GM18861 (cell line): Measurements from ENCODE around the gene BAHCC1.

Source experiments
- ATAC-seq: cut with Tn5 transposase; IDR thresholded peaks from one replicate; pipeline ENCODE4 v1.9.1; 2021; ENCODE audit not compliant: unreplicated experiment

The BAHCC1 gene

DNA sequence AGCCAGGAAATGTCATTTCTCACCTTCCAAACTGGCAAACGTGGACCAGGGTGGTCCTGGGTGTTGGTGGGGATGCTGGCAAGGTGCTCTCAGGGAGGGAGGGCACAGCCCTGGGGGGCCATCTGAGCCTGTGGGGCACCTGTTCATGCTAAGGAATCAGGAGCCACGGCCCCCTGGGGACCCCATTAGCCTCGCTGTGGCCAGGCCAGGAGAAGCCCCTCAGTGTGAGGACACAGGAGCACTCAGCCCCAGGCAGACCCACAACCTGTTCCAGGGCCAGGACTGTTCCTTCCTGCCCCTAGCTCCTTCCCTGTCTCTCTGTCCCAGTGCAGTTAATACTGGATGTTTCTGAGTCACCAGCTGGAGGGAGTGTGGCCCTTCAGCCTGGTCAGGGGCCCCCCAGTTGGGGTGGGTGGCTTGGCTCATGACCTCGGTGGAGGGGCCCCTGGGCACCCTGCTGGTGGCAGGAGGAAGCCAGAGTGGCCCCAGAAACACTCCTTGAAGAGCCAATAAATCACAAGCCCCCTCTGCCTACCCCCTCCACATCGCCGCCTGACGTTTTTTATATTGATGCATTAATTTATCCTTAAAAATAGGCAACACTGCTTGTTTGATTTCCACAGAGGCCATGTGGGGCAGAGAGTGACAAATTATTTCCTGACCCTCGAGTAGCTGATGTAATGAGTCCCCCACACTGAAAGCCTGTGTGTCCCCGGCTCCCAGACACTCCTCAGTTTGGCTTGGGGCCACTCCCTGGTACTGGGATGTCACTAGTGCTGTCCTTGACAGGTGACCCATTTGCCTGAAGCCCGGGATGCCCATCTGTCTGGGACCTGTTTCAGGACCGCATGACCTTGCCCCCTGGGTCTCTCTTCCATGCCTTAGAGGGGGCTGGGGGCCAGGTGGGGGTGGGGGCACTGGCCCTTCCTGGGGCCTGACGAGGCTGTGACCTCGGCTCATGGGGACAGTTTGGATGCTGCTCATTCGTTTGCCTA, 95.0 kb downstream of the BAHCC1 start:
- no peak for ATAC-seq

DNA sequence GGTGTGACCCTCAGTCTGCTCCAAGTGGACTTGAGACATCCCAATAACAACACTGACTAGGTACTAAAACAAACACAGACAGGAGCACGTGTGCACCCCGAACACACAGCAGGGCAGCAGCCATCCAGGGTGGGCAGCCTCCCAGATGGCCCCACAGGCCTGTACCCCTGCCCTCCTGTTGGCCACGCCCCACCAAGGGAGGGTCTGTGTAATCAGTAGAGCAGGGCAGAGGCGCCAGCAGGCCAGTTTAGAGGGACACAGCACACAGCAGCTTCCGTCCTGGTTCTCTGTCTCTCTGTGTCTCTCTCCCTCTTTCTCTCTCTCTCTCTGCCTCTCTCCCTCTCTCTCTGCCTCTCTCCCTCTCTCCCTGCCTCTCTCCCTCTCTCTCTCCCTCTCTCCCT, 95.9 kb downstream of the BAHCC1 start:
- ATAC-seq: no peak

DNA sequence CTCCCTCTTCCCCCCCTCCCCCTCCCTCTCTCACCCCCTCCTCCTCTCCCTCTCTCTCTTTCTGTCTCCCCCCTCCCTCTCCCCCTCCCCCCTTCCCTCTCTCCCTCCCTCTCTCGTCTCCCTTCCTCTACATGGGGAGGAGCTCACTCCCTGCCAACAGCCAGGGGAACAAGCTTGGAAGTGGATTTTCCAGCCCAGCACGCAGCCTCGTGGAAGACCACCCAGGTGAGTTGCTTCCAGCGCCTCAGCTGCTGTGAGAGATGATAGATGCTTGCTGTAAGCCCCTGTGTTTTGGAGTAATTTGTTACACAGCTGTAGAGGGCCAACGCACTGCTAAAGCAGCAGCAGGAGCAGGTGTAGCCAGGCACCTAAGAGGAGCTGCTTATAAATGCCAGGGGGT, 96.5 kb downstream of the BAHCC1 start:
- ATAC-seq: no peak

DNA sequence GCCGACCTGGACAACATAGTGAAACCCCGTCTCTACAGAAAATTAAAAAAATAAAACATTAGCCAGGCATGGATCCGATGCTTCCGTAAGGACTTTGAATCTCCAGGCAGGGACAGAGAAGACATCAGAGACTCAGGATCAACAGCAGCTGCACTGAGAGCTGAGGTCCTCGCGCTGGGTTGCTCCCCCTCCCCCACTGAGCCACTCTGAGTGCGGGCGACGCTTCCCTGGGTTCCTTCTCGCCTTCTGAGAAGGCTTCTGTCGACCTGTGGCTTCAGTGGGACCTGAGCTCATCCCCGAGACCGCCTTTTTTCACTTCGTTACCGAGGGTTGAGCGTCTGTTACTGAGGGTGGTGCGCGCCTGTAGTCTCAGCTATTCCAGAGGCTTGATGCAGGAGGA, 96.9 kb downstream of the BAHCC1 start:
- no peak for ATAC-seq

DNA sequence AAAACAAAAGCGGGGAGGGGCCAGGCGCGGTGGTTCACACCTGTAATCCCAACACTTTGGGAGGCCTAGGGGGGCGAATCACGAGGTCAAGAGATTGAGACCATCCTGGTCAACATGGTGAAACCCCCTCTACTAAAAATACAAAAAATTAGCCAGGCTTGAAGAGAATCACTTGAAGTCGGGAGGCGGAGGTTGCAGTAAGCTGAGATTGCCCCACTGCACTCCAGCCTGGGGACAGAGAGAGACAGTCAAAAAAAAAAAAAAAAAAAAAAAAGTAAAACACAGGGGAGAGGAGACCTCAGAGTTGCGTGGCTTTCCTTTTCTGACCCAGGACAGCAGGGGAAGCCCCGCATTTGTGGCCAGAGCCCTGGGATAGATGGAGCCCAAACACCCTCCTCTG, 97.4 kb downstream of the BAHCC1 start:
- no peak for ATAC-seq

DNA sequence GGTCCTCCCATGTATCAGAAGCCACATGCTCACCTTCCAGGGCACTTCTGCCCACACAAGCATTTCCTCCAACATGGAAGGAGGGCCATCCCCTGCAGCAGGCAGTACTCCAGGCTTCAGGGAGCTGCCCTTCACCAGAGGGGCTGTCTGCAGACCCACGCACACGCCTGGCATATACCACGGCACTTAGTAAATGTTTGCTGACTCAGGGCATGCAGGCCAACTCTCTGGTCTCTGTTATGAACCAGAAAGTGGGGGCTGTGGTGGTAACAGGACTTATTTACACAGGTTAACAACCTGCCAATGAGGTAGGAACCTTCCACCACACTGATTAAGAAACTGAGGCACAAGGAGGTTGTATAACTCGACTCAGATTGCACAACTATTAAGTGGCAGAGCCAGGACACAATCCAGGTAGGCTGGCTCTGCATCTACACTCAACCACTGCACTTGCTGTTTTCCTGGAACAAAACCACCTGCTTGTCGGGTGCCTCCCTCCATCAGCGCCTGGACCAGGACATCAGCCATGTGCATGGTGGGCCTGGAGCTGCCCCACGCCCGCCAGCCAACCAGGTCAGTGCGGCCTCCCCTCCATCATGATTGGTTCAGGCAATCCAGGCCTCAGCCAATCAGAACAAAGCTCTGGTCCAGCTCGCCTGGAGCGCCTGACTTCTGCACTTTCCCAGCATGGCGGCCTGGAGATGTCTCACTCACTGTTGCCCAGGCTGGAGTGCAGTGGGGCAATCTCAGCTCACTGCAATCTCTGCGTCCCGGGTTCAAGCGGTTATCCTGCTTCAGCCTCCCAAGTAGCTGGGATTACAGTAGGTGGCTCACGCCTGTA, 98.2 kb downstream of the BAHCC1 start:
- no peak for ATAC-seq

DNA sequence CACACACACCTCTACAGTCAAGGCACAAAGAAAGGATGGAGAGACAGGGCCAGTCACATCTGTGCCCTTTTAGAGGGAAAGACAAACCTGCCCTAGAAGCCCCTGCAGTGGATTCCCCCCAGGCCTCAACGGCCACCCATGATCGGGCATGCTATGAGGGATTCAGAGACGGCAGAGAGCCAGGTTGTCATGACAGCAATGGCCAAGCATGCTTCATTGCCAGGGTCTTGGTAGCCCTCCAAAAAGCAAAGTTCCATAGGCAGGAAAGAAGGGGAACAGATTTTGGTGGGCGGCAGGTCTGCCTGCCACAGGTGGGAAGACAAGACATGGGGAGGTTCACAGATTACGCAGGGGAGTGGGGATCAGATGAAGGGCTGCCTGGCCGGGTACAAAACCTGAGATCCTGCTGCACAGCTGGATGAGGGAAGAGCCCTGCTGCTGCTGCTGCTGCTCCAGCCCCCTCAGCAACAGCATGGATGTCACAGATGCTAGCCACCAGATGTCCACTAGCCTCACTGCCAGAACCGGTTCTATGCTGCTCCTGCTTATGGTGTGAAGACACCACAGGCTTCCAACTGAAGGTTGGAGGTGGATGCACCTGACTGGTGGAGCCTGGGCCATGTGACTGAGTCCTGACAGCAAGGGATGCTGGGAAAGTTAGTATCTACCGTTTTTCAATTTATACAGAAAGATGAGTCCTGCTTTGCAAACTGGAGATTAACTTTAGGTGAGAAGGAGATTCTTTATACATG, 99.5 kb downstream of the BAHCC1 start:
- ATAC-seq: no peak

DNA sequence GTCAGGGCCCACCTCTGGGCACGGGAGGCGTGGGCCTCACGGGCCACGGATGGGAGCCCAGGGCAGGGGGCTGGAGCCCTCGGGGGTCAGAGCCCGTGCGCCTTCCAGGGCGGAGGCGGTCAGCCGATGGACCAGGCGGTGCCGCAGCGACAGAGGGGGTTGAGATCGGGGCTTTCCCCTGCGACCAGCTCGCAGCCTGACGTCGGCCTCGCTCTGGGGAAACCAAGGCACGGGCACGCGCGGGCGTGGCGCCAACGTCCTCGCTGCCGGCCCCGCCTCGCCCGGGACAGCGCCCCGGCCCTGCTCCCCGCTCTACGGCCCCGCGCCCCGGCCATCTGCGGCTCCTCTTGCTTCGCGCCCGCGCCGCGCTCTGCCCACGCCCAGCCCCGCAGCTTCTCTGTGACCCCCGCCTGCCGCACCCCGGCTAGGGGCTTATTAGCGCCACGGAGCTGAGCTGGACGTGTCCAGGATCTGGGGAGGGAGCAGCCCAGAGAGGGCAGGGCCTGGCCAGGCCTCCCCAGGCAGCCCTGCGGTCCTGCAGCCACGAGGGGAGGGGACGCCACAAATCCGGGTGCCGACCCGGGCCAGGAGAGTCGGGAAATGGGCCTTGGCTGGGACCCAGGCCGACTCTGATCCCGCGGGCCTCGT, 103.8 kb downstream of the BAHCC1 start:
- ATAC-seq: no peak

DNA sequence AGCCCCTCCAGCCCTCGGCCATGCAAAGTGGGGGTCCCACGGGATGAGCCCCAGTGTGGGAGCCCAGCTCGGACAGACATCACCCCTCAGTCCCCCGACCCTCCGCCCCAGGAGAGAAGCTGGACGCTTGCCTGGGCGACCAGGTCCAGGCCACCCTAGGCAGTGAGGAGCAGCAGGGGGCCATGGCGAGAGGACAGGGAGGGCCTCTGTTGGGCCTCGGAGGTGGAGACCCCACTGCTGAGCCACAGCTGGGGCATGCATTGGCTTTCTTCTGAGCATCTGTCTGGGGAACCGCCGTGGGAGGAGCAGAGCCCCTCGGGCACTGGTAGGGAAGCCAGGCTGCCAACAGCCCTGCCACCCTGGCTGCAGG, 104.3 kb downstream of the BAHCC1 start:
- ATAC-seq: no peak

DNA sequence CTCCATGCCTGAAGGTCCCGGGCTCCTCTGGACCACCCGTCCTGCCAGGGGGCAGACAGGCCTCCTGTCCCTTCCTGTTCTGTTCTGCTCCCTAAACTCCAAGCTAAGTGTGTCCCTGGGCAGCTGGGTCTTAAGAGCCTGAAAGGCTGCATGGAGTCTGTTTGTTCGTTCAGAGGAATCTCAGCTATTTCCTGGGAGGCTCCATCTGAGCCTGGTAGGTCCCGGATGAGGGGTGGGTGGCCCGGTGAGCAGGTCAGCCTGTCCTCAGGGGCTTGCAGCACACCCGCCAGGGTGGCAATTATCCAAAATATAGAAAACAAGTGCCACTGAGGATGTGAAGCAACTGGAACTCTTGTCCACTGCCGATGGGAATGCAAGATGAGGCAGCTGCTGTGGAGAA, 104.8 kb downstream of the BAHCC1 start:
- no peak for ATAC-seq

DNA sequence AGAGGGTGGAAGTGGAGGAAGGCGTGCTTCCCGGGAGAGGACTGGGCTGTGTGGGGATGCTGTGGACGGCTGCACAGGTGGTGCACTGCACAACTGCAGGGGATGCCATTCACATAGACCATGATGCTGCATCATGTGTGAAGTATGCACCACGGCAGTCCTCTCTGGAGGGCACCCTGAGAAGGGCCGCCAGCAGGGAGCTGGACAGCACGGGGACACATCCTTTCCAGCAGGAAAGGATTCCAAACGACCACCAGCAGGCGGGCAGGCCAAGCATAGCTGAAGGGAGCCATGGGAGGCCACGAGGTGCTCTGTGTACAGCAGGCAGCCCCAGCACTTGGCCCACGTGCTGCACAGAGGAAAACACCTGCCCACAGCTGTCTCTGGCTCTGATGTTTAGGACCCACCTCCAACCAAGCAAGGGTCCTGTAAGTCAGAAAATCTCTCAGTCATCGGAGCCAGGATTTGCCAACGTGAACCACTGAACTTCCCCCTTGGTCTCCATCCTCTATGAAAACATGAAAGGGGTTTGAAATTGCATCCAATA, 107.3 kb downstream of the BAHCC1 start:
- ATAC-seq: no peak

DNA sequence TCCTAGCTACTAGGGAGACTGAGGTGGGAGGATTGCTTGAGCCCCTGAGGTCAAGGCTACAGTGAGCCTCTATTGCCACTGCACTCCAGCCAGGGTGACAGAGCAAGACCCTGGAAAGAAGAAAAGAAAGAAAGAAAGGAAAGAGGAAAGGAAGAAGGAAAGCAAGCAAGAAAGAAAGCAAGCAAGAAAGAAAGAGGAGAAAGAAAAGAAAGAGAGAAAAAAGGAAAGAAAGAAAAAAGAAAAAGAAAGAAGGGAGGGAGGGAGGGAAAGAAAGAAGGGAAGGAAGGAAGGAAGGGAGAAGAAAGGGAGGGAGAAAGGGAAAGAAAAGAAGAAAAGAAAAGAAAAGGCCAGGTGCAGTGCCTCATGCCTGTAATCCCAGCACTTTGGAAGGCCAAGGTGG, 108.4 kb downstream of the BAHCC1 start:
- ATAC-seq: no peak

DNA sequence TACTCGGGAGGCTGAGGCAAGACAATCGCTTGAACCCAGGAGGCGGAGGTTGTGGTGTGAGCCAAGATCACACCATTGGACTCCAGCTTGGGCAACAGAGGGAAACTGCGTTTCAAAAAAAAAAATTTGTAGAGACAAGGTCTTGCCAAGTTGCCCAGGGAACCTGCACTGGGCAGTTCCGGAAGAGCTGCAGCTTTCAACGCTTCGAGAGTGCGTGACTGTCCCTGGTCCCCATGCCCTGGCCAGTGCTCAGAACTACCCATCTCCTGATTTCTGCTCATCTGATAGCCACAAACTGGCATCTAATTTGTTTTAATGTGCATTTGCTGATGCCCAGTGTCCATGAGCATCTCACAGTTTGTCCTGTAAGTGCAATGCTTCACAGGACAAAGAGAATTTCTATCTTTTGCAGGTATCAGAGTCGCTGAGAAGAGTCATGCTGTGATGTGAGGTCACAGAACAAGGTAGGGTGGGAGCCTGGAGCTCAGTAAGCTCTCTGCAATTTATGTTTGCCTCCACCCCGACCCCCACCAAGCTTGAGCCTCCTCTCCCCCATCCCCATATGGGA, 113.5 kb downstream of the BAHCC1 start:
- ATAC-seq: no peak

DNA sequence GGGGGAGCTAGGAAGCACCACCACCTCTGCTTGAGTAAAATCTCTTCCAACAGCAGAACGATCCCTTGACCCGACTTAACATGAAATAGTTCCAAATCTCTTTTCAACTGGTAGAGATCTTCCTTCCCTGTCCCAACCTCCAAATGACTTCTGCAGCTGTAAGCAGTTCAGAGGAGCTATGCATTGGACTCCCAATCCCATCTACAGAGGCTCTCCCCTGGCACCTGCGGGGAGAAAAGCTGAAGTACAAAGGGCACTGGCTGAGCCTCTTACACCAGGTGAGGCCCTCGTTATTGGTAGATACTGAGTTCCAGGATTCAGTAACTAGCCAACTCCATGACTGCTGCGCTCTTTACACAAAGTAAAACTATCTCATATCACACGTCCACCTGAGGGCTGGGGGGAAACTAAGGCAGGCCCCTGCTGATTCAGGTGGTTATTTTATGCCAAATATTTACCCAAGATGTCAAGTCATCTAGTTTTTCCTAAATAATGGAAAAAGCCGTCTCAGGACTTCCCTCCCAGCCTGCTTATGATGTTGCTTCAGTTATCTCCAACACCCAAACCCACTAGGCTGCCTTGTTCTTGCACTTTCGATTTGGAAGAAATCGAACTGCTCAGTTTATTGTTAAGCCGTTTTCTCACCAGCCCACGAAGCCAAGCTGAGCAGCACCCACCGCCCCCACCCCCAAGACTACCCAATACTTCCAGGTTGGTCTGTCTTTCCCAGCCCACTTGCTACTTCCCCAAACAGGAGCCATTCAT, 114.1 kb downstream of the BAHCC1 start:
- no peak for ATAC-seq

DNA sequence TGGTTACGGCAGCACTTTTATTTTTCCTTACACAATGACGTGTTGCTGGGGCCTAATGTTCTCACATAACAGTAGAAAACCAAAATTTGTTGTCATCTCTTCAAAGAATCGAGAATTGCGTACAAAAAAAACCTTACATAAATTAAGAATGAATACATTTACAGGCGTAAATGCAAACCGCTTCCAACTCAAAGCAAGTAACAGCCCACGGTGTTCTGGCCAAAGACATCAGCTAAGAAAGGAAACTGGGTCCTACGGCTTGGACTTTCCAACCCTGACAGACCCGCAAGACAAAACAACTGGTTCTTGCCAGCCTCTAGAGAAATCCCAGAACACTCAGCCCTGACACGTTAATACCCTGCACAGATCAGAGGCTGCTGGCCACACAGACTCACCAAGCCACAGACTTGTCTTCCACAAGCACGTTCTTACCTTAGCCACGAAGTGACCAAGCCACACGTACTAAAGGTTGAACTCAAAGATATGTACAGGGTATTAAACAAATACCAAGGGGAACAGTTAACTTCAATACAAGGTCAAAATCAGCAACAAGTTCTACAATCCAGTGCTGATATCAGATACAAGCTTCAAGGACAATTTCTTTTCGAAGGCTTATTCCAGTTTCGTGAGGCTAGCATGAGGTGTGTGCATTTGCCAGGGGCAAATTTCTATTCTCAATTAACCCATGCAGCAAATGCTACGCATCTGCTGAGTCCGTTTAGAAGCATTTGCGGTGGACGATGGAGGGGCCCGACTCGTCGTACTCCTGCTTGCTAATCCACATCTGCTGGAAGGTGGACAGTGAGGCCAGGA, 114.9 kb downstream of the BAHCC1 start:
- ATAC-seq: no peak

DNA sequence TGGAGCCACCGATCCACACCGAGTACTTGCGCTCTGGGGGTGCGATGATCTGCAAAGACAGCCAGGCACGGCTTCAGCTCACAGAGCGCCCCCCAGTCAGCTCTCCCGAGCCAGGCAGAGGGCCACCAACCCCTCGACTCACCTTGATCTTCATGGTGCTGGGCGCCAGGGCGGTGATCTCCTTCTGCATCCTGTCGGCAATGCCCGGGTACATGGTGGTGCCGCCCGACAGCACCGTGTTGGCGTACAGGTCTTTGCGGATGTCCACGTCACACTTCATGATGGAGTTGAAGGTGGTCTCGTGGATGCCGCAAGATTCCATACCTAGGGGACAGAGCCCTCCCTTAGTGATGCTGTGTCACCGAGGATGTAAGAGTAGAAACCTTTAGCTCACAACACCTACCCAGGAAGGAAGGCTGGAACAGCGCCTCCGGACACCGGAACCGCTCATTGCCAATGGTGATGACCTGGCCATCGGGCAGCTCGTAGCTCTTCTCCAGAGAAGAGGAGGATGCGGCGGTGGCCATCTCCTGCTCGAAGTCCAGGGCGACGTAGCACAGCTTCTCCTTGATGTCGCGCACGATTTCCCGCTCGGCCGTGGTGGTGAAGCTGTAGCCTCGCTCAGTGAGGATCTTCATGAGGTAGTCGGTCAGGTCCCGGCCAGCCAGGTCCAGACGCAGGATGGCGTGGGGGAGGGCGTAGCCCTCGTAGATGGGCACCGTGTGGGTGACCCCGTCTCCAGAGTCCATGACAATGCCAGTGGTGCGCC, 115.7 kb downstream of the BAHCC1 start:
- ATAC-seq: no peak

DNA sequence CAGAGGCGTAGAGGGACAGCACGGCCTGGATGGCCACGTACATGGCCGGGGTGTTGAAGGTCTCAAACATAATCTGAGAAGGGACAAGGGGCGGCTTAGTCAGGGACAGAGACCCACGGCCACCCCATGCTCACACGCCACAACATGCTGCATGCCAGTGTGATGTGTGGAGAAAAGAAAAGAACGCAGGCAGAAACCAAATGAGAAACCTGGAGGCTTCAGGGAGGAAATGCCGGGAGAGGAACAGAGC, 116.2 kb downstream of the BAHCC1 start:
- no peak for ATAC-seq
